B cell (primary cell): ENCODE measurements around the gene FBF1. TPM values are rescaled to one million over a fixed set of nuclear protein-coding genes. Genes with fewer than 3 reads are reported as not detected.

Experiments
- ATAC-seq: fragments of 200-7000 bp; cut with Tn5 transposase; one replicate; pipeline ENCODE4 v1.10.0; 2021; ENCODE audit warnings: low read depth, mild to moderate bottlenecking, moderate number of reproducible peaks, moderate library complexity
- CTCF ChIA-PET: fragments of 350-600 bp; sonication (Branson Sonifier 250); formaldehyde crosslinking; loops from one replicate; lab custom pipeline; 2021; ENCODE audit warnings: antibody characterized with exemption, inconsistent platforms; lab: Charles Lee
- POLR2A ChIA-PET: fragments of 350-600 bp; sonication (Branson Sonifier 250); formaldehyde crosslinking; loops from one replicate; lab custom pipeline; 2021; ENCODE audit warnings: antibody characterized with exemption; lab: Charles Lee
- DNase-seq: peaks from one replicate; pipeline ENCODE4 v3.0.0; 2013
- H2AFZ ChIP-seq: 2 replicates; pipeline ENCODE4 v1.6.1; 2012; ENCODE audit warnings: mild to moderate bottlenecking, low read depth, low read length; ENCODE audit not compliant: insufficient read depth, poor library complexity, severe bottlenecking
- H3K27ac ChIP-seq, 2 donors: 1 replicate in 1 of 2; 2 replicates in 1 of 2; pipeline ENCODE4 v1.5.1; 2012 to 2013; ENCODE audit warnings: low read length in 2 of 2, mild to moderate bottlenecking in 2 of 2, moderate library complexity in 1 of 2
- H3K27me3 ChIP-seq, 4 experiments: fragments of 200-600 bp in 1 of 4; sonication (generic) in 1 of 4; replicated peaks in 1 of 4; 1 replicate in 2 of 4; 2 replicates in 2 of 4; pipeline versions ENCODE4 v1.6.1 to v1.7.0; 2013 to 2016; ENCODE audit warnings: low read length in 3 of 4, mild to moderate bottlenecking in 2 of 4, mixed read lengths in 1 of 4, moderate library complexity in 1 of 4; ENCODE audit not compliant: insufficient read depth in 4 of 4, control insufficient read depth in 3 of 4; ENCODE audit errors: control extremely low read depth in 1 of 4
- H3K36me3 ChIP-seq, 2 experiments: replicated peaks in 1 of 2; 1 replicate in 1 of 2; 2 replicates in 1 of 2; pipeline versions ENCODE4 v1.6.1 to v1.7.1; 2013; ENCODE audit warnings: low read length in 1 of 2; ENCODE audit not compliant: insufficient read depth in 2 of 2, control insufficient read depth in 1 of 2; ENCODE audit errors: control extremely low read depth in 1 of 2, extremely low read depth in 1 of 2
- H3K4me1 ChIP-seq, 2 donors: fragments of 200-600 bp in 1 of 2; sonication (generic) in 1 of 2; 1 replicate in 1 of 2; 2 replicates in 1 of 2; pipeline versions ENCODE4 v1.5.1 to v1.6.1; 2013 to 2017; ENCODE audit warnings: low read length in 2 of 2; ENCODE audit not compliant: control insufficient read depth in 2 of 2, insufficient read depth in 2 of 2
- H3K4me2 ChIP-seq: replicated peaks from 2 replicates; pipeline ENCODE3; 2012; ENCODE audit warnings: mild to moderate bottlenecking, low read depth, low read length; ENCODE audit not compliant: poor library complexity, severe bottlenecking
- H3K4me3 ChIP-seq, 5 experiments: fragments of 200-600 bp in 1 of 5; sonication (generic) in 1 of 5; 1 replicate in 3 of 5; 2 replicates in 2 of 5; pipeline versions ENCODE4 v1.5.1 to v1.7.0; 2011 to 2016; ENCODE audit warnings: low read length in 4 of 5, mild to moderate bottlenecking in 4 of 5, low read depth in 2 of 5, control low read depth in 1 of 5, moderate library complexity in 1 of 5; ENCODE audit not compliant: insufficient read depth in 1 of 5; ENCODE audit errors: control extremely low read depth in 1 of 5, extremely low read depth in 1 of 5
- H3K79me2 ChIP-seq: fragments of 200-600 bp; sonication (generic); one replicate; pipeline ENCODE4 v1.6.0; 2016; ENCODE audit warnings: low read length; ENCODE audit not compliant: control insufficient read depth, insufficient read depth
- H3K9ac ChIP-seq: fragments of 200-600 bp; sonication (generic); 2 replicates; pipeline ENCODE4 v1.6.1; 2017; ENCODE audit warnings: mild to moderate bottlenecking, low read length, moderate library complexity
- H3K9me3 ChIP-seq, 3 donors: one replicate each; pipeline versions ENCODE4 v1.6.1 to v1.7.1; 2013; ENCODE audit warnings: low read length in 2 of 3; ENCODE audit not compliant: control insufficient read depth in 2 of 3, insufficient read depth in 1 of 3; ENCODE audit errors: control extremely low read depth in 1 of 3
- H4K20me1 ChIP-seq: 2 replicates; pipeline ENCODE4 v1.6.0; 2012; ENCODE audit warnings: mild to moderate bottlenecking, low read length; ENCODE audit not compliant: insufficient read depth, control insufficient read depth, poor library complexity, severe bottlenecking
- H3K27ac Mint-ChIP-seq: one replicate; pipeline ENCODE4 v1.8.0; 2021; ENCODE audit warnings: mixed read lengths
- H3K27me3 Mint-ChIP-seq: one replicate; pipeline ENCODE4 v1.8.0; 2021; ENCODE audit warnings: mixed read lengths
- H3K4me1 Mint-ChIP-seq: one replicate; pipeline ENCODE4 v1.8.0; 2021; ENCODE audit warnings: mixed read lengths
- H3K4me3 Mint-ChIP-seq: one replicate; pipeline ENCODE4 v1.8.0; 2021; ENCODE audit warnings: mixed read lengths
- H3K9me3 Mint-ChIP-seq: one replicate; pipeline ENCODE4 v1.8.0; 2022; ENCODE audit warnings: mixed read lengths; ENCODE audit not compliant: insufficient read depth
- EZH2 ChIP-seq: IDR thresholded peaks from 2 replicates; pipeline ENCODE4 v1.6.1; 2012; ENCODE audit warnings: borderline replicate concordance, low read depth, mild to moderate bottlenecking, moderate library complexity, low read length; ENCODE audit not compliant: insufficient read depth, poor library complexity, severe bottlenecking
- WGBS: methylation state at CpG from one replicate; pipeline ENCODE4 v1.1.5; 2013; ENCODE audit warnings: missing lambda C conversion rate; ENCODE audit not compliant: insufficient coverage; 5-methylcytosine and 5-hydroxymethylcytosine counted together
- intact Hi-C: fragments of 100-400 bp; cut with micrococcal nuclease; formaldehyde crosslinking; loops from one replicate; pipeline ENCODE4 v1.10.0; 2022
- polyA plus RNA-seq: library from polyadenylated mRNA; depleted of rRNA; stranded (reverse); fragments of >200 nt; gene quantifications from 2 replicates; pipeline ENCODE4 v1.2.3, GENCODE V29; 2012
- total RNA-seq, 2 donors: library from RNA; stranded (reverse); fragments of 120-200 nt in 1 of 2; gene quantifications; 1 replicate in 1 of 2; 2 replicates in 1 of 2; pipeline versions ENCODE4 v1.2.3 to v1.2.4, GENCODE V29; 2013 to 2022
- TF ChIP-seq, protein P1 (sequence below): fragments of 200-600 bp; IDR thresholded peaks from one replicate; pipeline ENCODE4 v1.8.0; 2022; ENCODE audit warnings: antibody characterized with exemption, mild to moderate bottlenecking

The FBF1 gene
- total and polyA plus RNA-seq, 2 donors (not counting 1 experiment from before 2014, with no cell fraction given) = 21.6 to 31.5 TPM

DNA sequence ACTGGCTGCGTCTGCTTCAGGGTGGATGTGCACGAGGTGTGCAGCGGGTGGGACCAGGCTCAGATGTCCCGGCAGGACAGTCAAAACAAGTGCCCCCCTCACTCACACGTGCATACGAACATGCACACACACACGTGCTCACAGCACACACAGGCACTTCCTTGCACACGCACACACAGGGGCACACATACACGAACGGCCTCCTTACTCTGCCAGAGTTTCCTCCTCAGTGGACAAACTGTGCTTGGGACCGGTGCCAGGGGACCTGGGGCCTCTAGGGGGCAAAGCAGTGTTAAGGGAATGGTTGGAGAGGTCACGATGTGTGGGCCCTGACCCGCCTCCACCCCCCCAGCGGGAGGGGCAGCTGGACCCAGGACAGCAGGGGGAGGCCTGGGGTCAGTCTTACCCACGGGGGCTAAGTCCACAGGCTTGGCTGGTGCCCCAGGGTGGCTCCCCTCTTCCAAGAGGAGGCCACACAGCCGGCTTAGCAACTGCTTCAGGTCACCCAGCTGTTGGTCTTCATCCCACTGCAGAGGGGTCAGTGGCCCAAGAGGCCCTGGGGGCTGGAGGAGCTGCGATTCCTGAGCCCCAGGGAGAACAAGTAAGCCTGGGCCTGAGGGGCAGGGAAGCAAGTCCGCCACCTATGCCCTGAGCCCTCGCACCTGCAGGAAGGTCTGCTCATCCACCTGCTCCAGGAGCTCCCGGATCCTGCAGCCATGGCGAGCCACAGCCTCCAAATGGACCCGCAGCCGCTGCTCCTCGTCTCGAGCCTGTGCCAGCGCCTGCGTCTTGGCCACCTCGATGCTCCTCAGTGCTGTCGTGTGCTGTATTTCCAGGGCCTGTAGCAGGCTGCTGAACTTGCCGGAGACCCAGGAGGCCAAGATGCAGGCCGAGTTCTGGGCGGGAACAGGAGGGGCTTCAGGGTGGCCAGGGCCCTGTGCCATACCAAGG is 49.0 kb downstream of the FBF1 start:
- intact Hi-C loops = no loop called here
- H3K4me2 ChIP-seq = no peak overlapping the region
- Mint-ChIP-seq H3K9me3 (no peaks in the 10 kb centered on the region), H3K4me1 (peaks cover 20% of the 10 kb centered on the region), H3K27me3 (no peaks in the 10 kb centered on the region), H3K27ac (no peak overlapping the region), H3K4me3 (no peak overlapping the region)
- no peak overlapping the region for H3K4me3 ChIP-seq
- H3K79me2 ChIP-seq = peaks cover 24% of the 10 kb centered on the region
- H3K27ac ChIP-seq = no peak overlapping the region
- CTCF ChIA-PET = interaction anchor here (1.2 kb wide), 1 partner anchor 14 kb away, joined by 3 read pairs; the partner anchor contains the start of gene TRIM47
- DNase-seq (no peak), ATAC-seq (no peak)
- no peak overlapping the region for H3K9ac ChIP-seq
- H3K27me3 ChIP-seq = no peaks in the 10 kb centered on the region
- 94% methylated on average over 32 of the region's 32 CpGs for WGBS
- H2AFZ ChIP-seq = no peak overlapping the region
- peaks cover 2 to 8% of the 10 kb centered on the region in 2 experiments for H3K36me3 ChIP-seq
- H3K9me3 ChIP-seq = no peaks in the 10 kb centered on the region
- H4K20me1 ChIP-seq = peaks cover 28% of the 10 kb centered on the region
- POLR2A ChIA-PET = no interaction called here
- H3K4me1 ChIP-seq = peaks cover 12 to 14% of the 10 kb centered on the region in 2 donors
- TF ChIP-seq, protein P1, sequence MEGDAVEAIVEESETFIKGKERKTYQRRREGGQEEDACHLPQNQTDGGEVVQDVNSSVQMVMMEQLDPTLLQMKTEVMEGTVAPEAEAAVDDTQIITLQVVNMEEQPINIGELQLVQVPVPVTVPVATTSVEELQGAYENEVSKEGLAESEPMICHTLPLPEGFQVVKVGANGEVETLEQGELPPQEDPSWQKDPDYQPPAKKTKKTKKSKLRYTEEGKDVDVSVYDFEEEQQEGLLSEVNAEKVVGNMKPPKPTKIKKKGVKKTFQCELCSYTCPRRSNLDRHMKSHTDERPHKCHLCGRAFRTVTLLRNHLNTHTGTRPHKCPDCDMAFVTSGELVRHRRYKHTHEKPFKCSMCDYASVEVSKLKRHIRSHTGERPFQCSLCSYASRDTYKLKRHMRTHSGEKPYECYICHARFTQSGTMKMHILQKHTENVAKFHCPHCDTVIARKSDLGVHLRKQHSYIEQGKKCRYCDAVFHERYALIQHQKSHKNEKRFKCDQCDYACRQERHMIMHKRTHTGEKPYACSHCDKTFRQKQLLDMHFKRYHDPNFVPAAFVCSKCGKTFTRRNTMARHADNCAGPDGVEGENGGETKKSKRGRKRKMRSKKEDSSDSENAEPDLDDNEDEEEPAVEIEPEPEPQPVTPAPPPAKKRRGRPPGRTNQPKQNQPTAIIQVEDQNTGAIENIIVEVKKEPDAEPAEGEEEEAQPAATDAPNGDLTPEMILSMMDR = no peak
- no peak for TF ChIP-seq EZH2
